AG20443 (cell line): Measurements from ENCODE around the gene DPH3.
A peak's percentile ranks its signal among the peaks of the same experiment; 100 is the strongest.

ENCODE experiments used
- DNase-seq: peaks from one replicate; pipeline ENCODE4 v3.0.0; 2012; ENCODE audit warnings: low spot score, mixed read lengths

DPH3 gene

GRCh38 chr3:16290827-16291196 lies 26.1 kb upstream of the DPH3 start:
- DNase-seq, result no peak

GRCh38 chr3:16290007-16290826 lies 25.5 kb upstream of the DPH3 start:
- peak; percentile 61 for DNase-seq

- DNase-seq, result peak; percentile 35
These were observed 24.6 kb upstream of the DPH3 start for GRCh38 chr3:16289144-16289889.

- no peak for DNase-seq
These were observed 23.9 kb upstream of the DPH3 start for GRCh38 chr3:16288664-16289063.

- DNase-seq, result no peak
These were observed 22.2 kb upstream of the DPH3 start for GRCh38 chr3:16286751-16287543.

GRCh38 chr3:16286161-16286560 lies 21.4 kb upstream of the DPH3 start:
- DNase-seq, result no peak

GRCh38 chr3:16284633-16285032 lies 19.9 kb upstream of the DPH3 start:
- DNase-seq, result no peak

- DNase-seq, result no peak
These were observed 15.9 kb upstream of the DPH3 start for GRCh38 chr3:16280671-16281070.

- no peak for DNase-seq
These were observed 14.5 kb upstream of the DPH3 start for GRCh38 chr3:16279010-16279801.

GRCh38 chr3:16277471-16277870 lies 12.7 kb upstream of the DPH3 start:
- no peak for DNase-seq

GRCh38 chr3:16273867-16274266 lies 9.1 kb upstream of the DPH3 start:
- DNase-seq, result no peak

- no peak for DNase-seq
These were observed 7.8 kb upstream of the DPH3 start for GRCh38 chr3:16272588-16272987.

GRCh38 chr3:16270855-16271254 lies 6.1 kb upstream of the DPH3 start:
- no peak for DNase-seq

GRCh38 chr3:16266714-16267113 lies 2.0 kb upstream of the DPH3 start:
- no peak for DNase-seq

- no peak for DNase-seq
These were observed 678 bp upstream of the DPH3 start for GRCh38 chr3:16265455-16265786.

GRCh38 chr3:16264174-16264707 lies 502 bp downstream of the DPH3 start:
- no peak for DNase-seq

GRCh38 chr3:16262174-16262573 lies 2.6 kb downstream of the DPH3 start:
- DNase-seq, result no peak

- no peak for DNase-seq
These were observed 4.7 kb downstream of the DPH3 start for GRCh38 chr3:16260046-16260445.

- no peak for DNase-seq
These were observed 5.9 kb downstream of the DPH3 start for GRCh38 chr3:16258866-16259265.

GRCh38 chr3:16258177-16258576 lies 6.6 kb downstream of the DPH3 start:
- no peak for DNase-seq

GRCh38 chr3:16257309-16257708 lies 7.4 kb downstream of the DPH3 start:
- no peak for DNase-seq

- DNase-seq, result no peak
These were observed 9.0 kb downstream of the DPH3 start for GRCh38 chr3:16255726-16256125.
